ENCODE data around the gene WDR81.
"Not testable (repeated sequence)": the region's sequence is repeated elsewhere in the genome, so short reads cannot be mapped to it uniquely, and the experiment has no call there.

DNA sequence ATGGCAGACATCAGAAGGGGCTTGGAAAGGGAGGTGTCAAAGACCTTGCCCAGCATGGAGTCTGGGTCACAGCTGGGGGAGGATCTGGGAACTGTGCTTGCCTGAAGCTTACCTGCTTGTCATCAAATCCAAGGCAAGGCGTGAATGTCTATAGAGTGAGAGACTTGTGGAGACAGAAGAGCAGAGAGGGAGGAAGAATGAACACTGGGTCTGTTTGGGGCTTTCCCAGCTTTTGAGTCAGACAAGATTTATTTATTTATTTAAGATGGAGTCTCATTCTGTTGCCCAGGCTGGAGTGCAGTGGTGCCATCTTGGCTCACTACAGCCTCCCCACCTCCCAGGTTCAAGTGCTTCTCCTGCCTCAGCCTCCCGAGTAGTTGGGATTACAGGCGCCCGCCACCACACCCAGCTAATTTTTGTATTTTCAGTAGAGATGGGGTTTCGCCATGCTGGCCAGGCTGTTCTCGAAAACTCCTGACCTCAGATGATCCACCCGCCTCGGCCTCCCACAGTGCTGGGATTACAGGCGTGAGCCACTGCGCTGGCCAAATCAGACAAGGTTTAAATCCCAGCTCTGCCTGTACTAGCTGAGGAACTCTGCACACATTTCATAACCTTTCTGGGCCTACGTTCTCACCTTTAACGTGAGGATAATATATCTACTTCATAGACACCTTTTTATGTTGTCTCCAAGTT is 48.6 kb downstream of the WDR81 start:
- TF ChIP-seq, protein P1, sequence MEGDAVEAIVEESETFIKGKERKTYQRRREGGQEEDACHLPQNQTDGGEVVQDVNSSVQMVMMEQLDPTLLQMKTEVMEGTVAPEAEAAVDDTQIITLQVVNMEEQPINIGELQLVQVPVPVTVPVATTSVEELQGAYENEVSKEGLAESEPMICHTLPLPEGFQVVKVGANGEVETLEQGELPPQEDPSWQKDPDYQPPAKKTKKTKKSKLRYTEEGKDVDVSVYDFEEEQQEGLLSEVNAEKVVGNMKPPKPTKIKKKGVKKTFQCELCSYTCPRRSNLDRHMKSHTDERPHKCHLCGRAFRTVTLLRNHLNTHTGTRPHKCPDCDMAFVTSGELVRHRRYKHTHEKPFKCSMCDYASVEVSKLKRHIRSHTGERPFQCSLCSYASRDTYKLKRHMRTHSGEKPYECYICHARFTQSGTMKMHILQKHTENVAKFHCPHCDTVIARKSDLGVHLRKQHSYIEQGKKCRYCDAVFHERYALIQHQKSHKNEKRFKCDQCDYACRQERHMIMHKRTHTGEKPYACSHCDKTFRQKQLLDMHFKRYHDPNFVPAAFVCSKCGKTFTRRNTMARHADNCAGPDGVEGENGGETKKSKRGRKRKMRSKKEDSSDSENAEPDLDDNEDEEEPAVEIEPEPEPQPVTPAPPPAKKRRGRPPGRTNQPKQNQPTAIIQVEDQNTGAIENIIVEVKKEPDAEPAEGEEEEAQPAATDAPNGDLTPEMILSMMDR (IDR thresholded peaks at IDR 0.05 in 2 of 3, conservative IDR thresholded peaks at IDR 0.05 in 1 of 3; ENCODE audit: borderline replicate concordance in 1 of 3, insufficient read depth in 1 of 3, low read depth in 2 of 3, low read length in 2 of 3), result not testable (repeated sequence)
- TF ChIP-seq, protein P2, sequence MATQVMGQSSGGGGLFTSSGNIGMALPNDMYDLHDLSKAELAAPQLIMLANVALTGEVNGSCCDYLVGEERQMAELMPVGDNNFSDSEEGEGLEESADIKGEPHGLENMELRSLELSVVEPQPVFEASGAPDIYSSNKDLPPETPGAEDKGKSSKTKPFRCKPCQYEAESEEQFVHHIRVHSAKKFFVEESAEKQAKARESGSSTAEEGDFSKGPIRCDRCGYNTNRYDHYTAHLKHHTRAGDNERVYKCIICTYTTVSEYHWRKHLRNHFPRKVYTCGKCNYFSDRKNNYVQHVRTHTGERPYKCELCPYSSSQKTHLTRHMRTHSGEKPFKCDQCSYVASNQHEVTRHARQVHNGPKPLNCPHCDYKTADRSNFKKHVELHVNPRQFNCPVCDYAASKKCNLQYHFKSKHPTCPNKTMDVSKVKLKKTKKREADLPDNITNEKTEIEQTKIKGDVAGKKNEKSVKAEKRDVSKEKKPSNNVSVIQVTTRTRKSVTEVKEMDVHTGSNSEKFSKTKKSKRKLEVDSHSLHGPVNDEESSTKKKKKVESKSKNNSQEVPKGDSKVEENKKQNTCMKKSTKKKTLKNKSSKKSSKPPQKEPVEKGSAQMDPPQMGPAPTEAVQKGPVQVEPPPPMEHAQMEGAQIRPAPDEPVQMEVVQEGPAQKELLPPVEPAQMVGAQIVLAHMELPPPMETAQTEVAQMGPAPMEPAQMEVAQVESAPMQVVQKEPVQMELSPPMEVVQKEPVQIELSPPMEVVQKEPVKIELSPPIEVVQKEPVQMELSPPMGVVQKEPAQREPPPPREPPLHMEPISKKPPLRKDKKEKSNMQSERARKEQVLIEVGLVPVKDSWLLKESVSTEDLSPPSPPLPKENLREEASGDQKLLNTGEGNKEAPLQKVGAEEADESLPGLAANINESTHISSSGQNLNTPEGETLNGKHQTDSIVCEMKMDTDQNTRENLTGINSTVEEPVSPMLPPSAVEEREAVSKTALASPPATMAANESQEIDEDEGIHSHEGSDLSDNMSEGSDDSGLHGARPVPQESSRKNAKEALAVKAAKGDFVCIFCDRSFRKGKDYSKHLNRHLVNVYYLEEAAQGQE (IDR thresholded peaks at IDR 0.05; ENCODE audit: low read depth), result not testable (repeated sequence)
- TF ChIP-seq SIN3A (IDR thresholded peaks at IDR 0.05; ENCODE audit: low read depth); TCF7L2 (IDR thresholded peaks at IDR 0.05; ENCODE audit: borderline replicate concordance, extremely low read depth, insufficient read depth, insufficient read length); SP1 (IDR thresholded peaks at IDR 0.05; ENCODE audit: low read depth); POLR2A (IDR thresholded peaks at IDR 0.05; ENCODE audit: borderline replicate concordance, extremely low read depth, insufficient read depth, insufficient read length); RAD21 (IDR thresholded peaks at IDR 0.05; ENCODE audit: low read depth); EZH2phosphoT487 (IDR thresholded peaks at IDR 0.05; ENCODE audit: borderline replicate concordance); ZNF274 (IDR thresholded peaks at IDR 0.05; ENCODE audit: low read depth, low read length); POLR2AphosphoS5 (IDR thresholded peaks at IDR 0.05; ENCODE audit: low read depth, low read length); EGR1 (IDR thresholded peaks at IDR 0.05; ENCODE audit: low read depth); EZH2 (IDR thresholded peaks at IDR 0.05): not testable (repeated sequence)
- TF ChIP-seq, protein P3, sequence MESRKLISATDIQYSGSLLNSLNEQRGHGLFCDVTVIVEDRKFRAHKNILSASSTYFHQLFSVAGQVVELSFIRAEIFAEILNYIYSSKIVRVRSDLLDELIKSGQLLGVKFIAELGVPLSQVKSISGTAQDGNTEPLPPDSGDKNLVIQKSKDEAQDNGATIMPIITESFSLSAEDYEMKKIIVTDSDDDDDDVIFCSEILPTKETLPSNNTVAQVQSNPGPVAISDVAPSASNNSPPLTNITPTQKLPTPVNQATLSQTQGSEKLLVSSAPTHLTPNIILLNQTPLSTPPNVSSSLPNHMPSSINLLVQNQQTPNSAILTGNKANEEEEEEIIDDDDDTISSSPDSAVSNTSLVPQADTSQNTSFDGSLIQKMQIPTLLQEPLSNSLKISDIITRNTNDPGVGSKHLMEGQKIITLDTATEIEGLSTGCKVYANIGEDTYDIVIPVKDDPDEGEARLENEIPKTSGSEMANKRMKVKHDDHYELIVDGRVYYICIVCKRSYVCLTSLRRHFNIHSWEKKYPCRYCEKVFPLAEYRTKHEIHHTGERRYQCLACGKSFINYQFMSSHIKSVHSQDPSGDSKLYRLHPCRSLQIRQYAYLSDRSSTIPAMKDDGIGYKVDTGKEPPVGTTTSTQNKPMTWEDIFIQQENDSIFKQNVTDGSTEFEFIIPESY (IDR thresholded peaks at IDR 0.05; ENCODE audit: extremely low read depth, insufficient replicate concordance, low read length), result not testable (repeated sequence)
- TF ChIP-seq, protein P4, sequence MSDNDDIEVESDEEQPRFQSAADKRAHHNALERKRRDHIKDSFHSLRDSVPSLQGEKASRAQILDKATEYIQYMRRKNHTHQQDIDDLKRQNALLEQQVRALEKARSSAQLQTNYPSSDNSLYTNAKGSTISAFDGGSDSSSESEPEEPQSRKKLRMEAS (IDR thresholded peaks at IDR 0.05), result not testable (repeated sequence)
